Epithelial cell of proximal tubule (primary cell): ENCODE measurements around the gene NMRK2. TPM values are rescaled to one million over a fixed set of nuclear protein-coding genes. Genes with fewer than 3 reads are reported as not detected.
A peak's percentile ranks its signal among the peaks of the same experiment; 100 is the strongest.

Experiments
- DNase-seq: peaks from one replicate; pipeline ENCODE4 v3.0.0-alpha.2; 2011; ENCODE audit warnings: low read depth
- H3K4me3 ChIP-seq: 2 replicates; pipeline ENCODE4 v1.5.1; 2011; ENCODE audit warnings: low read depth, mild to moderate bottlenecking, low read length
- total RNA-seq: library from RNA; depleted of rRNA; stranded (reverse); fragments of >200 nt; gene quantifications from 2 replicates; pipeline ENCODE4 v1.2.3, GENCODE V29; 2015
- TF ChIP-seq, protein P1 (sequence below): conservative IDR thresholded peaks from 2 replicates; pipeline ENCODE4 v1.5.1; 2012; ENCODE audit warnings: low read depth, mild to moderate bottlenecking, low read length

NMRK2 gene
- total RNA-seq, 1 donor from 2014 or later, result not detected

DNA sequence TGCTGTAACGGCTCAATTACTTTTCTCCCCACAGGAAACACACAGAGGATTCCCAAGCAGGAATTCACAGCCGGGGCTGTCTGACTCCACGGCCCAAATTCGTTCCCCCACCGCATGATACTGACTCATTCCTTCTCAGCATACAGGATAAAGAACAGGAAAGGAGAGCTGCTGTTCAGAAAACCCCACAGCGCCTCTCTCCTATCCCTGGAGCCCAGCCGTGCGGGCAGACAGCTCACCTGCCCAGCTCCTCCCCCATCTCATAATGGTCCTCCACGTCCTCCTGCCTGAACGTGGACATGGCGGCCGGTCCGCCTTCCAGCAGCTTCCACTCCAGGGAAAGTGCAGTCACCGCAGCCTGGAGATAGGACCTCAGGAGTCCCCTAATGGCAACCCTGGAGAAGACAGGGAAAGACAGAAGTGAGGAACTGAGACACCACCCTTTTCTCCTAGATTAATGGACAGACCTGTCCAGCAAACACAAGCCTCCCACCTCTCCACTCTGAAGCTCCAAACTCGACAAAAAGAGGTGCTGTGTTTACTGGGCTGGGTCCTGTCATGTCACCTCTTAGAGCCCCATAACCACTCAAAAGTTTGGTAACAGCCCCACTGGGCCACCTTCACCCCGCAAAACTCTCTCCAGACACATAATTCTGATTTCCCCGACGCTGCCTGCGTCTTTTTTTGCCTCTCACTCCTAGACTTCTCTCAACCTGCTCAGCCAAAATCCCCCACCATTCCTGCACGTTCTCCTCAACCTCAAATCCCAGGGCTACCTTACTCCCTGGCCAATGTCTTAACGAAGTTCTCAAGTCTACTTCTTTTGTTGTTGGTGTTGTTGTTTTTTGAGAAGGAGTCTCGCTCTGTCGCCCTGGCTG lies 36.8 kb downstream of the NMRK2 start:
- TF ChIP-seq, protein P1, sequence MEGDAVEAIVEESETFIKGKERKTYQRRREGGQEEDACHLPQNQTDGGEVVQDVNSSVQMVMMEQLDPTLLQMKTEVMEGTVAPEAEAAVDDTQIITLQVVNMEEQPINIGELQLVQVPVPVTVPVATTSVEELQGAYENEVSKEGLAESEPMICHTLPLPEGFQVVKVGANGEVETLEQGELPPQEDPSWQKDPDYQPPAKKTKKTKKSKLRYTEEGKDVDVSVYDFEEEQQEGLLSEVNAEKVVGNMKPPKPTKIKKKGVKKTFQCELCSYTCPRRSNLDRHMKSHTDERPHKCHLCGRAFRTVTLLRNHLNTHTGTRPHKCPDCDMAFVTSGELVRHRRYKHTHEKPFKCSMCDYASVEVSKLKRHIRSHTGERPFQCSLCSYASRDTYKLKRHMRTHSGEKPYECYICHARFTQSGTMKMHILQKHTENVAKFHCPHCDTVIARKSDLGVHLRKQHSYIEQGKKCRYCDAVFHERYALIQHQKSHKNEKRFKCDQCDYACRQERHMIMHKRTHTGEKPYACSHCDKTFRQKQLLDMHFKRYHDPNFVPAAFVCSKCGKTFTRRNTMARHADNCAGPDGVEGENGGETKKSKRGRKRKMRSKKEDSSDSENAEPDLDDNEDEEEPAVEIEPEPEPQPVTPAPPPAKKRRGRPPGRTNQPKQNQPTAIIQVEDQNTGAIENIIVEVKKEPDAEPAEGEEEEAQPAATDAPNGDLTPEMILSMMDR, result peak; percentile 33
- DNase-seq, result no peak
- H3K4me3 ChIP-seq, result peak overlapping the region; percentile 91

DNA sequence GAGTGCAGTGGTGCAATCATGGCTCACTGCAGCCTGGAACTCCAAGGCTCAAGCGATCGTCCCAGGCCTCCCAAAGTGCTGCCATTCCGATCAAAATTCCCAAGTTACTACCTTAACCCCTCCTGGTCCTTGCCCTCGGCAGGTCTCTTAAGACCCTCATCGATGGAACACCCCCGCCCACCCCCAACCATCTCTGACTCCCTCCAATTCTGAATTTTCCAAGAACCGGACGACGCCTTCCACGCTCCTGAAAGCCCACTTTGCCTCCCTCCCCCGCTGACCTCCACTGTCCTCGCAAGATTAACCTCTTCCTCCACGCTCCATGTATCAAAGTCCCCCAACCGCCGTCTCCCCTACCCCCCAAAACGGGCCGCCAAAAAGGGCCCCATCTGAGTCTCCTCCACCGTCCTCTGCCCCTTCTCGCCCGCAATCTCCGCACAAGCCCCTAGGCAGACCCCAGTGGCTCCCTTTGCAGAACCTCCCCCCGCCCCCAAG lies 37.5 kb downstream of the NMRK2 start:
- TF ChIP-seq, protein P1, result no peak
- DNase-seq, result no peak
- peak overlapping the region; percentile 91 for H3K4me3 ChIP-seq

DNA sequence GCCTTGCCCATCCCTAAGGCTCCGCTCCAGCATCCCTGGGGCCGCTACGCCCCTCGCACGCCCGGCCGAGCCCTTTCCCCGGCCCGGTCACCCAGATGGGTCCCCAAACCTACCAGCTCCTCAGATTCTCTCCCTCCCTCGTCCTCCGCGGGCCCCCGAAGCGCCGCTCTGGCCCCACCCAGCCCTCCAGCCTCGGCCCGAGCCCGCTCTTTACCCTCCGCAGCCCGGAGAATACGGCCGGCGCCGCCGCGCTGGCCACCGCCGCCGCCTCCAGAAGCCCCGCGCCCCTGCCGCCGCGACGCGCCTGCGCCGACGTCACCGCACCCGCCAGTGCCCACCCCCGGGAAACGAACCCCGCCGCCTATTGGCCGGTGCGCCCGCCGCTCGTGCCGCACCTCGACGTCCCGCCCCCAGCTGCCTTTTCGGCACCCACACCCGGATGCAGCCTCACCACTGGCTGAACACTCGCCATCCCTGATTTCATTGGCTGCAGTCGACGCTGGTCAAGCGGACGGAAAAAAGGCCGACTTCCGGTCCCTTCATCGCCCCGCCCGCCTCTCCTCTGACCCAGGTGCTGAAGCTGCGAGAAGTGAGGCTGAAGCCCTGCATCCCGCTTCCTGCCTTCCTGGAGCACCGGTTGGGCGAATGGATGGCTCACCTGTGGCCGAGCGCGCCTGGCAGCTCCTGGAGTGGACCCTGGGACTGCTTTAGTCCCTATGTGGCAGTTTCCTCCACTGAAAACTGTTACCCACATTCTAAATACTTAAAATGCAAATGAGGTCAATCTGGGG lies 38.1 kb downstream of the NMRK2 start, which contains the start of gene DAPK3:
TSS of gene DAPK3 (minus strand) at position 292 of the 791 bp plus-strand sequence. CDS start 1,364 bp downstream, outside the sequence.
- TF ChIP-seq, protein P1, result no peak
- H3K4me3 ChIP-seq, result peak within 1 kb of the TSS; percentile 91
- peak; percentile 73 for DNase-seq

DNA sequence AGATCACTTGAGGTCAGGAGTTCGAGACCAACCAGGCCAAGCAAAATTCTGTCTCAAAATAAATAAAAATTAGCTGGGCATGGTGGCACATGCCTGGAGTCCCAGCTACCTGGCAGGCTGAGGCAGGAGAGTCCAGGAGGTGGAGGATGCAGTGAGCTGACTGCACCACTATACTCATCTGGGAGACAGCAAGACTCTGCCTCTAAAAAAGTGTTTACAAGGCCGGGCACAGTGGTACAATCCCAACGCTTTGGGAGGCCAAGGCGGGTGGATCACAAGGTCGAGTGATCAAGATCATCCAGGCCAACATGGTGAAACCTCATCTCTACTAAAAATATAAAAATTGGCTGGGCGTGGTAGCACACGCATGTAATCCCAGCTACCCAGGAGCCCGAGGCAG lies 42.3 kb downstream of the NMRK2 start:
- H3K4me3 ChIP-seq, result no peak overlapping the region
- TF ChIP-seq, protein P1, result no peak
- no peak for DNase-seq

DNA sequence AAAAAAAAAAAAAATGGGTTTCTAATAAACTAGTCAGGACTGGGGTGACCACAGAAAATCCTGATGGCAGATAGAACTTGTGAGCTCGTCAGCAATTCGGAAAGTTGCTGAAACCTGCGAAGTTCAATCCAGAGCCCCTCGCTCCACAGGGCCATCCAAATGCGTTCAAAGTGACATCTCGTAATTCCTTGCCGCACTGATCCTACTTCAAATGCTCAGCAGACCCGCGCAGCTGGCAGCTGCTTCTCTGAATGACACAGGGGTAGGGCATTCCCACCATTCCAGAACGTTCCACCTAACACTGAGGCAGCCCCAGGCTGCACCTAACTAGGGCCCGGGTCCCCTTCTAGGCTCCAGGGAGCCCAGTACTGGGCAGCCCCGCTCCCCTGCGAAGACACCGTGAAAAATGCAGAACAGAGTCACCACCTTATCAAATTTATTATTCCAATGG lies 42.8 kb downstream of the NMRK2 start:
- no peak for DNase-seq
- no peak overlapping the region for H3K4me3 ChIP-seq
- TF ChIP-seq, protein P1, result no peak

DNA sequence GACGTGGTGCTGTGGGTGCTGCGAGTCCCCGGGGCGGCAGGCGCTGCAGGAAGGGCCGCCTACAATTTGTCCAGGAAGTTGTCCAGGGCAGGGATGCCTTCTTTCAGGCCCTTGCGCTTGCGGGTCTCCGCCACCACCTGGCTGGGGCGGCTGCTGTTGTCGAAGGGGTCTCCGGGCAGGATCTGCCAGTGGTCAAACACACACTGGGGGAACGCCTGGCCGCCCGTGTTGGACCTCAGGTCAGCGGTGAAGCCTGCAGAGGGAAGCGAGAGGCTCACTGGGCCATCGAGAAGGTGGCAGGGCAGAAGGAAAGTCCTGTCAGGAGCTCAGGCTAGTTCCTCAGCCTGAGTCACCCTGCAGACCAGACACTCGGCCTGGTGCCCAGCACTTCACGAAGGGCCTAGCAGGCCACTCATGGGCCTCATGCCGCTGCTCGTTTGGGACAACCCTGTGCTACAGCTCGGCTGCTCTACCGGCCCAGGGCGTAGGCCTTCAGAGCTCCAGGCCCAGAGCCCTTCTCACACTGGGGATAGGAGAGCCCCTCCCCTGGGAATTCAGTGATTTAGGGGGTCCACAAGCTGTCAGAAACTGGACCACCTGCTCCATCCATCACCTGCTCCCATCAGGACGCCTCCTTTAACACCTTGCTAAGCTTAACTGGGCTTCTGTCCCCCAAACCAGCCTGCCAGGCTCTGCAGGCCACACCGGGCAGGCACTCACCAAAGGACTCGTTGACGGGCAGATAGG lies 43.8 kb downstream of the NMRK2 start:
- no peak overlapping the region for H3K4me3 ChIP-seq
- TF ChIP-seq, protein P1, result no peak
- DNase-seq, result no peak
